HG03139 (cell line): ENCODE data around the gene HM13.
A peak's percentile ranks its signal among the peaks of the same experiment; 100 is the strongest.
"Not testable (repeated sequence)": the region's sequence is repeated elsewhere in the genome, so short reads cannot be mapped to it uniquely, and the experiment has no call there.

Source experiments
- ATAC-seq: cut with Tn5 transposase; IDR thresholded peaks from one replicate; pipeline ENCODE4 v1.9.1; 2021; ENCODE audit not compliant: unreplicated experiment

The HM13 gene

DNA sequence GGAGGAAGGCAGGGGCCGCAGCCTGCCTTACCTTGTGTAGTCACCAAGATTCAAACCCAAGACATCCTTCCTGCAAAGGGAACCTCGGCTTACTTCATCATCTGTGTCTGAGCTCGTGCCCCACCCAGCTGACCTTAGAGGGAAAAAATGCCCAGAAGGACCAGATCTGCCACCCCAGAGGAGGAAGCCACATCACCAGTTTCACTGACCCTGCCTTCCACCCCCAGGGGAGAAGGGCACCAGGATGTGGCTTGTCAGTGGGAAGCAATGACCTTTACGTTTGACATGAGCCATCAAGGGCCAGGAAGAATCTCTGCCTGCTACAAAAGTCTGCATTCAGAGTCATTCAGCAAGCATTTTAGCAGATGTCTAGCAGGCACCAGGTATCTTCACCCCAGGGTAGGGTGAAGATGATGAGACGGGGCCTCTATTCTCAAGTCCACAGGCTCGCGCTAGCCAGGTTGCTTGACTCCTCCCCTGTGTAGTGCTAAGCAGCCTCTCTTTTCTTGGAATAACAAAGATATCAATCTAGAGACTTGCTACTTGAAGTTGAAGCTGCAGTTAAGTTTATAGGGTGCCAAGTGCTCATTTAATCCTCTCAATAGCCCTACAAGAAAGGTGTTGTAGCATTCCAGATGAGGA, 28.1 kb downstream of the HM13 start:
- no peak for ATAC-seq

DNA sequence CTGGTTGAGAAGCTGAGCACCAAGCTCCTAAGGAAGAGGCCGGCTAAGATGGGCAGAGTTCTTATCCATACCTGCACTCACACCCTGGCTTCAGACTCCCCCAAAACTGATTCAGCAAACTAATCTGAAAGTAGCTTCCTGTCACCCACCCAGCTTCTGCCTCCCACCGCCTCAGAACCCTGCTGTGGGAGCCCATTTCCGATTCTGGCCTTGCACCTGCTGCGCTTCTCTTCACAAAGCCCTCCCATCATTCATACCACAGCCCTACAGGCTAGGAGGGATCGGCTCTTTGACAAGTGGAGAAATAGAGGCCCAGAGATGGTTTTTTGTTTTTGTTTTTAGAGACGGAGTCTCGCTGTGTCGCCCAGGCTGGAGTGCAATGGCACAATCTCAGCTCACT, 28.7 kb downstream of the HM13 start:
- ATAC-seq: no peak

DNA sequence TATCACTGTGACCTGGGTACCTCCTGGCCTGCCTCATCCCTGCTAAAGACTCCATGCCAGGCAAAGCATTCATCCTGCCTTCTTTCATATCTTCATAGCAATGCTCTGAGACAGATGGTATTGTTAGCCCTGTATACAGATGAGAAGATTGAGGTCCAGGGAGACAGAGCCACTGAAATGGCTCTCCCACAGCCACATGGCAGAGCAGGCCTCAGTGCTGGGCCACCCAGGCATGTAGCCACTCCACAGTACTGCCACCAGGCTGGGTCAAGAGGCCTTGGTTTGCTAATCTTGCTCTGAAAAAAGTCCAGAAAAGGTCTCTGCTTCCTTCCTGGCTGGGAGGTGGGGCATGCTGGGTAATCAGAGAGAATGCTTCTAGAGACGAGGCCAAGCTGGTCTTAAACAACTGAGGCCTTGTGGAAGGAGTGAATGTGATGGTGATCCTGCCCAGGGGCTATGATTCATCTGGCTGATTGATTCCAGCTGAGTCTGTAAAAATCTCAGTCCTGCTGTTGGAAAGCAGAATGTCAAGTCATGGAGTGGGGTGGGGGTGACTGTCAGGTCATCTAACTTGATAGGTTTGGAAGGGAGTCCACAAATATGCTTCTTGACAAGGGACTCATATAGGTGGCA, 29.8 kb downstream of the HM13 start:
- no peak for ATAC-seq

DNA sequence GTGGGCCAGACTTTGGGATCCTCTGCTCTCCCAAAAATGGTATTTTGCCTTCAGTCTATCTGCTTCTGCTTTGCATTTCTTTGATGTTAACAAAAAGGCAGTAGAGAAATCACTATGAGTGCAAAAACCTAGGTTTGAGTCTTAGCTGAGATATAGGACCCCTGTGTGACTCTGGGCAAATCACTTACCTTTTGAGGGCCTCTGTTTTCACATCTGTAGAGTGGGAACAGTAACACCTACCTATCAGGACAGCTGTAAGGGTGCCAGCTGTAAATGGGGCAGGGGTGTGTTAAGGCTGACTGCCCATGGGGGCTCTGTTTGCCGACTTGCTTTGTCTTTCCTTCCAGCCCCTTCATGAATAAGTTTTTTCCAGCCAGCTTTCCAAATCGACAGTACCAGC, 30.4 kb downstream of the HM13 start:
- no peak for ATAC-seq

DNA sequence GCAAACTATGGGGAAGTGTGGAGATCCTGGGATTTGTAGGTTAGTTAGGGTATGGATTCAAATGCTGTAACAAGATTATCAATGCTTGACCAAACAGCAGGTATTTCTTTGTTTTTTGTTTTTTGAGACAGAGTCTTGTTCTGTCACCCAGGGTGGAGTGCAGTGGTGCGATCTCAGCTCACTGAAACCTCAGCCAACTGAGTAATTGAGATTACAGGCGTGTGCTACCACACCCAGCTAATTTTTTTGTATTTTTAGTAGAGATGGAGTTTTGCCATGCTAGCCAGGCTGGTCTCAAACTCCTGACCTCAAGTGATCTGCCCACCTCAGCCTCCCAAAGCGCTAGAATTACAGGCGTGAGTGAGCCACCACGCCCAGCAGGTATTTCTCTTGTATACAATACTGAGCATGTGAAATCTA, 31.4 kb downstream of the HM13 start:
- ATAC-seq: not testable (repeated sequence)

DNA sequence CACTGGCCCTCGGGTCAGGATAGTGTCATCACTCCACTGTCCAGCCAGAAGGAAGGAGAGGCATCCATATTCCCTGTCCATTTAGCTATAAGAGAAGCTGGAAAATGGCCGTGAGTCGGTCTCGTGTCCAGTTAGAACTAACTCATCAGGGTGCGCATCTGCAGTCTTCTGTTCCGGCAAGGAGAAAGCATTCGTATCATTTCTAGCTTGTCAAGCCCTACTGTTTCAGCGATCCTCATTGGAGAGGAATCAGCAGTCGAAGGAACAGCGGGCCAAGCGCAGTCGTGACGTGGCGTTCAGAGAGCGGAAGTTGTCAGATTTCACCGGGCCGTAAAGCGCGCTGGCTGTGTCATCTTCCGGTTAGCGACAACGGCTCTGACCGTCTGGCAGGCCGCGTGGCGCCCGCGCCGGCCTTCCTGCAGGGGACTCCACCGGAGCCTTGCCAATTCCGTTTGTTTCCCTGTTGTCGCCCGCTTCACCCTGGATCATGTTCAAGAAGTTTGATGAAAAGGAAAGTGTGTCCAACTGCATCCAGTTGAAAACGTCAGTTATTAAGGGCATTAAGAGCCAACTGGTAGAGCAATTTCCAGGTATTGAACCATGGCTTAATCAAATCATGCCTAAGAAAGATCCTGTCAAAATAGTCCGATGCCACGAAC, 32.9 kb downstream of the HM13 start:
- ATAC-seq: peak; percentile 61

DNA sequence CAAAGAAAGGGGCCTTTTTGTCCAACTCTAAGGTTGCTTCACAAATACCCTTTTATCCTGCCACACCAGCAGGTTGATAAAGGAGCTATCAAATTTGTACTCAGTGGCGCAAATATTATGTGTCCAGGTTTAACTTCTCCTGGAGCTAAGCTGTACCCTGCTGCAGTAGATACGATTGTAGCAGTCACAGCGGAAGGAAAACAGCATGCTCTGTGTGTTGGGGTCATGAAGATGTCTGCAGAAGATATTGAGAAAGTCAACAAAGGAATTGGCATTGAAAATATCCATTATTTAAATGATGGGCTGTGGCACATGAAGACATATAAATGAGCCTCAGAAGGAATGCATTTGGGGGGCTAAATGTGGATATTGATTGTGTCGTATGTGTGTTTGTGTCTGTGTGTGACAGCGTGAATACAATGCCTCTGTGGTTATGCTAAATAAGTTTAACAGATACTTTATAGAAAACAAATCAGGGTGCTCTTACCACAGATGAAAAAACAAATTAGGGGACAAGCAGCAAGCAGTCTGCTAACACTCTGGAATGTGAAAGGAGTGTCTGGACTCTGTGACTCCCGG, 33.6 kb downstream of the HM13 start:
- no peak for ATAC-seq

DNA sequence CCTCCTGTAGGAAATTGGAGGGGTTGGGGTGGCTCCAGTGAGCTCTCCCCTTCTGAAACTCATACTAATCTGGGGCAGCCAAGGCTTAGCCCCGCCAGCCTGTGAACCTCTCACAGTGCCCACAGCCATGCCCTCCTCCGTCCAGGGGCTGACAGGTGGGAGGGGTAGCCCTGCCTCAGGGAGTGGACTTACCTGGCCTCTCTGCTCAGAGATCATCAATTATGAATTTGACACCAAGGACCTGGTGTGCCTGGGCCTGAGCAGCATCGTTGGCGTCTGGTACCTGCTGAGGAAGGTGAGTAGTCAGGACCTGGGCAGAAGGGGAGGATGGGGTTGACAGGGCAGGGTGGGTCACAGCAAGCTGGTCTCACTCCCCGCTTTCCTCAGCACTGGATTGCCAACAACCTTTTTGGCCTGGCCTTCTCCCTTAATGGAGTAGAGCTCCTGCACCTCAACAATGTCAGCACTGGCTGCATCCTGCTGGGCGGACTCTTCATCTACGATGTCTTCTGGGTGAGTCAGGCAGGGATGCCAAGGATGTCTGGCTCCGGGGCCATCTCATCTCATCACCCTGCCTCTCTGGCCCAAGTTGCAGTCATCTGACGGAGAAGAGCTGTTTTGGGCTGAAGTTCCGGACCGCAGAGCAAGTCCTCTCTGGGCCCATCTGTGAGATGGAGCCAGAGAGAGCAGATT, 34.7 kb downstream of the HM13 start:
- no peak for ATAC-seq

DNA sequence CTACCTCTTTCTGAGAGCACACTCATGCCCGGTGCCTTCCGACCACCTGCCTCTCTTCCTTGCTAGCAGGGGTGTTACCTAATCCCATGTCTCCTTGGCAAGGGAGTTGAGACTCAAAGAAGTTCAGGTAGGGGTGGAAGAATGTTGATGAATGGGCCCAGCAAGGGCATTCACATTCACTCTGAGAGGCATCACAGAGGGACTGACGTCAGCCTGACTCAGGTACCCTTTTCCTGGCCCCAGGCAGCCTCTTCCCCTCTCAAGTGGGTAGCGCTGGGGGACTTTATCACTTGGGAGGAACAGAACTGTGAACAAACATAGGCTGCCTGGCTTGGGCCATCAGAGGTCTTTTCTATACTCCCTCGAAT, 35.3 kb downstream of the HM13 start:
- no peak for ATAC-seq

DNA sequence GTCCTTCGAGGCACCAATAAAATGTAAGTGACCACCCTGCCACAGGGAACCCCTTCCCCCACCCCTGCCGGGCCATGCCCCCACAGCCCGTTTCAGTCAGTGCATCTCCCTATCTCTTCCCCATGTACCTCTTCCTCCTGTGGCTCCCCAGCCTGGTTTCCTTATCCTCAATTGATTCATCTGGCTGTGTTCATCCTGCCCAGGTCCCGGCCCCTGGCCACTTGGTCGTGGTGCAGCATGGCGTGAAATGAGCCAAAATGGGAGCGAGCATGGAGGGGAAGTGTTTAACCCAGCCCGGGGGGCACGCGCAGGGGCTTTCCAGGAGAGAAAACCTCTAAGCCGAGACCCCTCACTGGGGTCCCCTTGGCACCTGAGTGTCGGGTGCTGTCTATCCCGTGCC, 35.9 kb downstream of the HM13 start:
- ATAC-seq: no peak

DNA sequence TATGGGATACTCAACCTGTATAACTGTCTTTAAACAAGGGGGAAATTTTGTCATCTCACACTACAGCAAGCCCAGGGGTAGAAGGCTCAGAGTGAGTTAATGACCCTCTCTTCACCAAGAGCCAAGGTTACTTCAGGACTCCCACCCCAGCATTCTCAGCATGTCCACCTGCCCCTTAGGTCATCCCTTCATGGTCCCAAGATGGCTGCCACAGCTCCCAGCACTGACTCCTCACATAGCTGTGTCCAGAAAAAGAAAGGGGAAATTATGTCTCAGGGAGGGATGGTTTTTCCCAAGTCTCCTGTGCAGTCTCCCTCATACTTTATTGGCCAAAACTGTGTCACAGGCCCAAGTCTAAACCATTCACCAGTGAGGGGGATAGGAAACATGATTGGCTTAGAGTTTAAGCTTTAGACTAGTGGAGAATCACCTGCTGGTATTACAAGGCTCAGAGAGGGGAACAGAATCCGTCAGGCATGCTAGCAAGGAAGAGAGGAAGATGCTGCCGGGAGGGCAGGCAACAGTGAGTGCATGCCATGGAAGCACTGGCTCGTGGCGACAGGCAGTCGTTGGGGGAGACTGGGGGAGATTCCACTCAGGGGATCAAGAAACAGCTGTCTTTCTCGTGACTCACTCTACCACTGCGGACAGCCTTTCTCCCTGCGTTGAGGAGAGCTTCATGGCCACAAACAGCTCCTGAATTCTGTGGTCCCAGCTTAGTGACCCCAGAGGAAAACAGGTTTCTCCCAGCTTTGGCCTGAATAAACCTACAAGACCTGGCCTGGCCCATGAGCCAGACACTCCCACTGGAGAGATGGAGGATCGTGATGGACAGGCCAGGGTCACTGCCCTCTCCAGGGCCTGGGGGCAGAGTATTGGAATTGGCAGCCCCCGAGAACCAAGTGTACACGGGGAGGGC, 37.2 kb downstream of the HM13 start:
- no peak for ATAC-seq

DNA sequence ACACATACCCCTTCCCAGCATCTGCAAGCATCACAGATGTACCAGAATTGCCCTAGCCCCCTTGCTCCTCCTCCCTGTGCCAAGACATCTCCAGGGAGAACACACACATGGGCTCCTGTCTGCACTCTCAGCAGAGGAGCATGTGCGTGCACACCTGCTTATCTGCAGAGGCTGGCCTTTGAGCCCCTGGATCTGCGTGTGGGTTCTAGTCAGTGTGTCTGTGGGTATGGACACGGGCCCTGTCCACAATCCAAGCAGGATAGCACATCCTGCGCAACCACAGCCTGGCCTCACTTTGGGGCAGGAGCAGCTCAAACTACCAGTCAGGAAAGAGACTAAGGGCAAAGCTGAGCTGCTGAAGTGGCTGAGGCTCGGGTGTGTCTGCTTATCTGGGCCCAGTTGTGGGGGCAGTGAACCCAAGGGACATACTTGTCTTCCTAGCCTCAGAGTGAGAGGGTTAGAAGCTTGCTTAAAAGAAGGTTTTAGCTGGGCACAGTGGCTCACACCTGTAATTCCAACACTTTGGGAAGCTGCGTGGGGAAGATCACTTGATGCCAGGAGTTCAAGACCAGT, 41.0 kb downstream of the HM13 start:
- ATAC-seq: no peak

DNA sequence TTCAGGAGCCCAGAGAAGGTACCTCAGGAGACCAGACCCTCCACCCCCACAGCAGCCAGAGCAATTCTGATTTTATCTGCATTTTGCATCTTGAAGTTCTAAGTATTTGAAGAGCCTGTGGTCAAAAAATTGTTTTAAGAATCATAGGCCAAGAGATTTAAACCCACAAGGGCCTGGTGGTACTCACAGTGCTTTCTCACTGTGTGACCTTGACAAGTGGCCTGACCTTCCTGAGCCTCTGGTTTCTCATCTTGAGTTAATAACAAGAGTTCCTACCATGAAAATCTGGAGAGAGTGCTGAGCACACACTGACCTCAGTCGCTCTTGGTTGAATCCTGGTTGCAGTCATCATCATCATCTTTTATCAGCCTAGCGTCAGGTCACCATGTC, 45.5 kb downstream of the HM13 start:
- ATAC-seq: no peak

DNA sequence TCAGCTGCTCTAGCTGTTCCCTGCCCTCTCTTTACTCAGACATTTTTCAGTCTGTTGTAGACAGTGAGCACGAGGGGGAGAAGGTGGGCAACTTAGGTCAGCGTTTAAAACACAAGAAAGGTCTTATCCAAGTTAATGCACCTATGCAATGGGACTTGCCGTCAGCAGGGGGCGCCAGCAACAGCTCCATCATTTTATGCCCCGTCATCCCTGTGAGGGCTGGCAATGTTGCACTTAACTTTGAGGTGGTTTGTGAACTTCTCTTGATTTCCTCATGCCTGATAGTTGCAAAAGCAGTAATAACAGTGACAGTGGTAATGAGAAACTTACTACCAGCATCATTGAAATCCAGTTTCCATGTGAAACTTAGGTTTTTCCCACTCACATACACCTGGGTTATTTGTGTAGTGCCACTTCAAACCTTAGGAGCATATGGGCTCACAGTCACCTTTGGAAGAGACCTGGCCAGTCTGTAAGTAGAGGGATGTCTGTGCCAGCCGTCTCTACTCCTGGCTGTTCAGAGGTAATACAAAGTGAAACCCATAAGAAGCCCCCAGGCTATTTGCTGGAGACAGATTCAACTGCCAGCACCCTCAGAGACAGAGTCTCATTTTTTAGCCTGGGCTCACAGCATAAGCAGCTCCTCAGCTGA, 46.0 kb downstream of the HM13 start:
- ATAC-seq: no peak

DNA sequence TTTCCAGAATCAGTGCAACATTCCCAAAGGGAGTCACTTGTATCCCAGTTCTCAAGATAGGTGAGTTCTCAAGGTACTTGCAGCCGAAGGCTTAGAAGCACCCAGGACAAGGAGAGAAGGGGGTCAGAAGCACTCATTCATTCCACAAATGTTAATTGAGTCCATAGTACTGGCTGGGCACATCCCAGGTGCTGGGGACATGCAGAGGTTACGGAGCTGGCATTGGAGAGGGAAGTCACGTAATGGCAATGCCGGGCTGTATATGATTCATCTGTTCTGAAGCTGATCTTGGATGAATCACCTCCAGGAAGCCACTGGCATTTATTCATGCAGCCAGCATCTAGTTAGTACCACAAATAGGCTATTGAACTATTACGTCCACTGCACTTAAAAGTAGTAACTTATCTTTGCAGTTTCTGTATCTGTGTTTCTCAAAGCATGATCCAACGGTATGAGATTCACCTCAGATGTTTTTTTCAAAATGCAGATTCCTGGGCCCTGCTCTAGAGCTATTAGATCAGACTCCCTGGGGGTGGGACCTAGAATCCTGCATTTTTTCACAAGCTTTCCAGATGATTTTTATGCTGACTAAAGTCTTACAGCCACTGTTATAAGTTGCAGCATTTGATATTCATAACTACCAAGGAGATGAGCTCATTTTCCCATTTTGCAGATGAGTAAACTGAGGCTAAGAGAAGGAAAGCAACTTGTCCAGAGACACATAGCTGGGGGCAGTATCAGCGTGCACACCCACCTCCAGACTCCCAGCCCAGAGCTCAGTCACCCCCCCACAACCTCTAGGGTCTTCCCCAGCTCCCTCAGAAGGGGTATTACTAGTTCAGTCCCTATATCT, 46.7 kb downstream of the HM13 start:
- no peak for ATAC-seq

DNA sequence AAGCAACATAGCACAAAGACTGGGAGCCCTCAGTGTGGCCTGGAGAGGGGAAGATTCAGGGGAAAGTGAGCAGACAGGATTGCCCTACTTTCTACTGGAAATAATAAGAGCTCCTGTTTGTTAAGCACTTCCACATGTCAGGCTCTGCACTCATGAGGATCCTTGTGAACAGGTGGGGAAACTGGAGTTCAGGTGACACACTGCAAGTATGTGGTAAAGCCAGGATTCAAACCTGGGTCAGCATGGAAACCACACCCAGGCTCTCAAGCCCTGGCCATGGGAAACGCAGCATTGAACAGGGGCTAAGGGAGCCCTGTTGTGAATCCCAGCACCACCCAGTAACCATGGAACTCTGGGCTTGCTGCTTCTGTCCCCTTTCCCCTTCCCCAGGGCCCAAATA, 48.0 kb downstream of the HM13 start:
- no peak for ATAC-seq

DNA sequence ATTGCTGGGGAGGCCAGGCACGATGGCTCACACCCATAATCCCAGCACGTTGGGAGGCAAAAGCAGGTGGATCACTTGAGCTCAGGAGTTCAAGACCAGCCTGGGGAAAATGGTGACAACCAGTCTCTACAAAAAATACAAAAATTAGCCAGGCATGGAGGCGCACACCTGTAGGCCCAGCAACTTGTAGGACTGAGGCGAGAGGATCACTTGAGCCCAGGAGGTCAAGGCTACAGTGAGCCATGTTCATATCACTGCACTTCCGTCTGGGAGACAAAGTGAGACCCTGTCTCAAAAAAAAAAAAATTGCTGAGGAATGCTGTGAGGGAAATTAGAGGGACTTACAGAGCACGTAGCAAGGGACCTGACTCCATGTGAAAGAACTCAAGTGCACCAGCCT, 50.0 kb downstream of the HM13 start:
- ATAC-seq: no peak

DNA sequence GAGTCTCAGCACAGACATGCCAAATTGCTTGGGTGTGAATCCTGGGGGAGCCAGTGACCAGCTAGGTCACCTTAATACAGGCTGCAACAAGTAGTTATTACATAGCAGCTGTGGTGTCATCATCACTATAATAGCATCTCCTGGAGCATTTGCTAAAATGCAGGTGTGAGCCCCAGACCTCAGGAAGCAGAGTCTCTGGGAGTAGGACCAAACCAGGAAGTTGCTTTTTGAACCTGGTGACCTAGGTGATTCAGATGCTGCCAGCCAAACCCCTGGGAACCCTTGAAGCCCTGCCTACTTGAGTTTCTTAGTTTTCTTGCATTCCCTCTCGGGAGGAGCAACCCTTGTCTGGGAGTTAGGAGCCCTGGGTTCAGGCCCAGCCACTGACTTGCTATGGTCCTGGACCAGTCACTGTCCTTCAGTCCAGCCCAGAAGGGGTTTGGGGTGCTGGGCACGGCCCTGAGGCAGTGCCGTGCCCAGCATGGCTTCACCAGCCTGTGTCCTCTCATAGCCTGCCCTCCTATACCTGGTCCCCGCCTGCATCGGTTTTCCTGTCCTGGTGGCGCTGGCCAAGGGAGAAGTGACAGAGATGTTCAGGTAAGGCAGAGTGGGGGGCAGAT, 51.6 kb downstream of the HM13 start:
- no peak for ATAC-seq

DNA sequence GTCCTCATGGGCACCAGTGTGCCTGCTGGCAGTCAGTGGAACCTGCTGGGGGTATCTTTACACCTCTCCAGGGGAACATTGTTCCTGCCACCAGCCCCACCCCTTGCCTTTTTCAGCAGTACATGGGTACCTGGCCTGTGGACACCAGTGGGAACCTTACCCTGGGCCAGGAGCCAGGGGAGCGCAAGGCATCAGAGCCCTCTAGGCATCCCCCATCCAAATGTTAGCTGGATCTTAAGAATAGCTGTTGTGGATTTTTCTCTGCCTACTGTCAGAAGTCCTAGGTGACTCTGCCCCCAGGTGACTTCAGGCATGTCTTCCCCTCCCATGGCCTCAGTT, 52.0 kb downstream of the HM13 start:
- no peak for ATAC-seq
